DLD1 (cell line): ENCODE results near the gene TMEM138.

Experiments
- in situ Hi-C: cut with HindIII; loops from 2 replicates; pipeline ENCODE4 v1.10.0; 2017; ENCODE audit warnings: low sequenced_read_pairs

The TMEM138 gene

DNA sequence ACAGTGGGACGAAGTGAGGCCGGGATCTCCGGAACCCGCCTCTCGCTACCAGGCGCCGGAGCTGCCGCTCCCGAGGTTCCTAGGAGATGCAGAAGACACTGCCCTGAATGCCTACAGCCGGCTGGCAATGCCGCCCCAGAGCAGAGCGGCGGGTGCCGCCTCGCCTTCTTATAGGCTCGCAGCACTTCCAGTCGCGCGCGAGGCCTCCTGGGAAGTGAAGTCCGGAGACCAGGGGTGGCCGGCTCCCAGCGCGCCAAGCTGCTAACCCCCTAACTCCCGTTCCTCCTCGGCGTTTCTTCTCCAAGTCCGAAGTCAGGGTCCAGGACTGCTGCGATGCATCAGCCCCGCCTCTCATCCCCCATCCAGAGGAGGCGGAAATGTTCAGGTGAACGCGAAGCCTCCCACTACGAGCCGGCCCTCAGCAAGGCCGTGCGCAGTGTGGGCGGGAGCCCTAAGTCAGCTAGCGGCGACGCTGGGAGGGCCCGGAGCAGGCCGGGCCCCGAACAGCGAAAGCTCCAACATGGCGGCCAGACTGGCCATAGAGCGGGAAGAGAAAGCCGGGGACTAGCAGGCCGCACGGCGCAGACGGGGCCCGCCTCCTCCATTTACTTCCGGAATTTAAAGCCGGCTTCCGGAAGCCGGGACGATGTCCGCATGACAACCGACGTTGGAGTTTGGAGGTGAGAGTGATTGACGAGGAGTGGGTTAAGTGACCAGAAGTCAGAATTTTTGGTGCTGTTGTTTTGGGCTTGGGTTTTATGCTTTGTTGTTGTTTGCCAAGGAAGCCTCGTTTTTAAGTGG is at the start of gene TMEM138, which contains the start of gene CYB561A3:
TMEM138 (plus strand) TSS at position 634 of the 801 bp plus-strand sequence. CDS start 2,017 bp downstream, outside the sequence.
CYB561A3 (minus strand) TSS at position 142 of the 801 bp plus-strand sequence. CDS start 5,169 bp downstream, outside the sequence.
- in situ Hi-C loops, result no loop called here

DNA sequence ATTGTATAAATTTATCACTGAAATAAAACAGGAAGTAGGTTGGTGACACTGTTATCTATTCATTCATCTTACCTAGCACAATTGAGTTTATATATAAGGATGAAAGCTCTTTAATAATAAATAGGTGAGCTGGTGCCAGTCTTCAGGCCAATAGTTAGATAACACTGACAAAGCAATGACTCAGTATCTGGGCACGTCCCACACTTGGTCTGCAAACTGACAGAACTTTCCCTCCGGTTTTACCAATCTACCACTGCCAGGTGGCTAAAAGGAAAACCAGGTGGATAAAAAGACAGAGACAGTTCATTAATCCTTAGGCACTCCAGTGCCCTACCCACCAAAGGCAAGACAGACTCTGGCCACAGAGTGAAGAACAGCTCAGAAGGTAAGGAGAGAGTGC is 46.9 kb upstream of the TMEM138 start:
- in situ Hi-C loops, result no loop called here

DNA sequence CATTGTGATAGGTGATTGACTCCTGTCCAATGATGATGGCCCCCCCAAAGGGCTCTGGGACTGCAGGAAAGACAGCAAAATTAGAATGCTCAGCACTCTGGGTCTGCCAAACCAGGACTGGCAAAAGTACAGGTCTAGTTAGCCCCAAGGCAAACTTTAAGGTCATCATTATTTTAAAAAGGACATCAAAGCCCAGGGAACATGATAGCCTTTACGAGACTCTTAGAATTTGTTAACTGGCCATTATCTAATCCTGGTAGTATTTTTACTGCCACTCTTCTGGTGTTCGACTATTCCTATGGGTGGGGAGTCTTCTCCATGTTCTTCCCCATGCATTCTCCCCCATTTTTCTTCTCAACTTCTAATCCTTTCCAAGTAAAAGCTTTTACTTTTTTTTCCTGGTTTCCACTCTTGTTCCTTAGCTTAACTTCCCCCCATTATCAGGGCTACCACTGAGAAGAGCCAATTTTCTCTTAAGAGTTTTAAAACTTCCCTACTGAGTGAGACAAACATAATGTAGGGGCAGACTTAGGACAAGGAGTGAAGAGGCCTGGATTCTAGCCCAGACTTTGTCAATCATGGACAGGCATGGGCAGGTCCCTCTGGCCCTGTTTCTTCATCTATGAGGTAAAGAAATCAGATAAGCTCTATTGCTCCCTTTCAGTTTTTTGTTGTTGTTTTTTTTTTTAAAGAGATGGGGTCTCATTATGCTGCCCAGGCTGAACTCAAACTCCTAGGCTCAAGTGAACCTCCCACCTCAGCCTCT is 36.3 kb upstream of the TMEM138 start:
- in situ Hi-C loops, result no loop called here

DNA sequence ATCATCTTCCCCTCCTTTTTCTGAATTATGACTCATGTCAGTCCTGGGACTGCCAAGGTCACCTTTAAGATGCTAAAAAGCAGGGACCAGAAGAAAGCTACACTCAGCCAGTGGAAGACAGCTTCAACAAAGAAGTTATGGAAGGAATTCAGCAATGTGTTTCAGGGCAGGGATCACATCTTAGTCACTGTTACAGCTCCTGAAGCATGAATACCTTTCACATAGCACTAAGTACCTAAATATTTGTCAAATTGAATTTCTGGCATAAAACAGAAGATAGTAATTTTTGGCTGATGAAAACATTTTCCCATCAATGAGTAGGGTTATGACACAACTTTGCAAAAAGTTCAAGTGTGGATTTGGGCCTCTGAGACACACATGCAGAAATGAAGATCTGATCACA is 34.5 kb upstream of the TMEM138 start:
- in situ Hi-C loops, result no loop called here

DNA sequence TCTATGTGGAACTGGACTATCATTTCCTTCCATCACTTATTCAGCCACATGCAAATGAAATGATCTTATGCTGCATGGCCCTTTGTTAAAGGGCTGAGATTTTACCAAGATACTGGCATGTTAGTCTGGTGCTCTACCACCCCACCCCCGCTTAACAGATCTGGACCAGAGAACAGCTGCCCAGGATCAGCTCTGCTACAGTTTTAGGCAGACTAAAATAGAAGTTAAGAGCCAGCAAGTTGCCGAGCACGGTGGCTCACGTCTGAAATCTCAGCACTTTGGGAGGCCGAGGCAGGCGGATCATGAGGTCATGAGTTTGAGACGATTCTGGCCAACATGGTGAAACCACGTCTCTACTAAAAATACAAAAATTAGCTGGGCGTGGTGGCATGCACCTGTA is 33.8 kb upstream of the TMEM138 start:
- in situ Hi-C loops, result no loop called here

DNA sequence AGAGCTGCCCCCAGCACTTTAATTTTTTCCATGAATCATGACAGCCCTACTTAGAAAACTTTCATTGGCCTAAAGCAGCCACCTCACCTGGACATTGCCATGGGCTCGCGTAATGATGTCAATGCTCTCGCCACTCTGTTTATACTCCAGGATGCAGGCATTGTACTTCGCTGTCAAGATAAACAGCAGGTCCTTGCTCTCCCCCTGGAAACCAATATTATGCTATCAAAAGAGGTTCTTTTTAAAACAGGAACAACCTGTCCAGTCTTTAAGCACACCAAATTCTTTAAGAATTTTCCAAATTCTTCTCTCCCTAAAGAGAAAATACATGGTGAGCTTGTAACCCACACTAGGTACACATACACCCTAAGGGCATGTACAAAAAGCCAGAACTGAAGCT is 32.3 kb upstream of the TMEM138 start:
- in situ Hi-C loops, result no loop called here

DNA sequence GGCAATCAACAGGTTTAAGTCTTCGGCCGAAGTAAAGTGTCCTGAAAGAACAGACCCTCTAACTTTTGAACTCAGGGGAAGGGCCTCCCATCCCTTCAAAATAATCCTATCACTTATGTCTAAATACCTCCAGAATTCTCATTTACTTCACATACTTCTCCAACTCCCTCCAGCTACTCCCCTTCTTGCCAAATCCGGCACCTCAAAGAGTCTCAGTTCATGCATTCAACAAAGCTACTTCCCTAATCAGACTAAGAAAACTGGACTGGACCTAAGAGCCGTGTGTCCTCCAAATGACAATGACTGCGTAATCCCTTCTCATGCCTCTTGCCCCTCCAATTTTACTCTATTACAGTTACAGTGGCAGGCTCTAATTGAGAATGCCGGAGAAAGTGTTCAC is 30.5 kb upstream of the TMEM138 start:
- in situ Hi-C loops, result no loop called here

DNA sequence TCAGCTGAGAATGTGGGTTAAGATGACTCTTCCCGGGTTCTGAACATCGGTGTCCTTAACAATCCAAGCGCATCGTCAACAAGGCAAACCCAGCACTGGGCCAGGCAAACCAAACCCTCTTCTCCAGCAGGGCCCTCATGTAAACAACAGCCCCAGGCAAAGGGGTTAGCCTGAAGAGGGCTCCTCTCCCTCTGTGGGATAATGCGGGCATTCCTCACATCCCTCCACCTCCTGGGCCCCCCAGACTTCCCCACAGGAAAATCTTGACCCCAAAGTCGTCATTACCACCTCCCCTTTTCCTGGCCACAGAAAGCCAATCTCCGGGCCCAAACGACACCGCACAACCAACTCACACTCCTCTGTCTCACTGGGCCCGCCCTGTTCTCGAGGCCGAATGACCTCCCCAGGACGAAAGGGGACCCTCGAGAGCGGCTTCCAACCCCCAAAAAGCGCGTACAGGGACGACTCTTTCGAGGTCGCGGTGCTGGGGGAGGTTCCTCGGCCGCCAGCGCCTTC is 29.8 kb upstream of the TMEM138 start:
- in situ Hi-C loops, result no loop called here

DNA sequence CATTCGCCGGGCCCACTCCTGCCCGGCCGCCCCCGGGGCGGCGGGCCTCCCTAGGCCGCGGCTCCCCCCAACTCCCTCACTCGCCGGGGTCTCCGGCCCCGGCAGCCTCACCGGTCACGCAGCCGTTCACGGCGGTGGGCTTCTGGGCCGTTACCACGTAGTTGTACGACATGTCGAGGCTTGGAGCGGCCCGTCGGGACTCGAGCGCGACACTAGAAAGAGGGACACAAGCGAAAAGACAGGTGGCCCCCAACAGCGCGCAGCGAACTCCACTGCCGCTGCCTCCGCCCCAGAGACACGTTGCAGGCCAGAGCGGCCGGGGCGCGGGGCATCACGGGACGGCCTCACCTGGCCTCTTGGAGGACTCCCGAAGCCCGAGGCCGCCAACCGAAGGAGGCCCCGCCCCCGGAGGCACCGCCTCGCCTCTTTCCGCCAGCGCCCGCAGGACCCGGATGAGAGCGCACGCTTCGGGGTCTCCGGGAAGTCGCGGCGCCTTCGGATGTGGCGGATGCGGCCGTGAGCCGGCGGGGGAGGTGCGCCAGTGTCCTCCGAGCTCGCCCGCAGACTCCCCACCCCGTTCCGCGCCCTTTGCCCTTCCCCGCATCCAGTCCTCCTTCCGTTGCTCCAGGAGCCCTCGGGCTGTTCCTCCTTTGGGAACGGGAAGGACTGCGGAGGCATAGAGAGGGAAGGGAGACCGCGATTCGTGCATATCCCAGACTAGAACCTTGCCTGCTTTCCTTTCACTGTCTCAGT is 29.2 kb upstream of the TMEM138 start, which contains the start of the genes DDB1 and TKFC:
DDB1 (minus strand) TSS at position 309 of the 753 bp plus-strand sequence; CDS start at position 172, 137 bp downstream.
TKFC (plus strand) TSS at position 432 of the 753 bp plus-strand sequence. CDS start 1,501 bp downstream, outside the sequence.
- in situ Hi-C loops, result no loop called here

DNA sequence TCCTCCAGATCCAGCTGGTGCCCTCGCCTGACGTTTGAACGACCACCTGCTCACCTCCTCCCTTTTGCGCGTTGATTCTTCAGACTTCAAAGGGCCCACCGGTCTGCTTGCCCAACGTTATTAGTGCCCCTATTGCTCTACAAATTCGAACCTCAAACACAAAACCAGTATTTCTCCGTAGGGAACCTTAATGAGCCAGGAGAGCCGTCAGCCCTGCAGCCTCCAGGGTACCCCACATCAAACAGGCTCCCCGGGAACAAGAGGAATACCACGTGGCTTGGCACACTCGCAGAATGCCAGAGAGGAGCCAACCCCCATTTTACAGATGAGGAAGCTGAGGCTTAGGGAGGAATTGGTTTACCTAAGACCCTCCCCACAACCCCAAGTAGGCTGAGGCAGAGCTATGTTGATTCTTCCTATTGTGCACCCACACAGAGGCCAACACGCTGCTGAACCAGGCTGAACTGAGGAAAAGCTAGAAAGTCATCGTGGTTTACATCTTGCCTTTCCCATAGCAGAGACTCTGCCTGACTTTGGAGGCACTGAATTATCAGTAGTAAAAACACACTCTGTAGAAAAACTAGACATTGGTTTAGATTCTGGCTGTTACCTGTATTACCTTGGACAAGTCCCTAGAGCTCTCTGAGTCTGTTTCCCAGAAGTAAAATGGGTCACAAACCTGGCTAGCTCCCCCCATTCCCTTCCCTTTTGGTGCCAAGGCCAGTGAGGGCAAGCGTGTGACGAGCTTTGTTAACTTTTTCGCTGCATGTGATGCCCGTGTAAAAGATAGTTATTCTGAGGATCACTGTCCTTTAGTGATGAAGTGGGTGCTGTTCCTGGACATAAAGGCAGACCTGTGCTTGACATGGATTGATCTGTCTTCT is 28.4 kb upstream of the TMEM138 start:
- in situ Hi-C loops, result no loop called here

DNA sequence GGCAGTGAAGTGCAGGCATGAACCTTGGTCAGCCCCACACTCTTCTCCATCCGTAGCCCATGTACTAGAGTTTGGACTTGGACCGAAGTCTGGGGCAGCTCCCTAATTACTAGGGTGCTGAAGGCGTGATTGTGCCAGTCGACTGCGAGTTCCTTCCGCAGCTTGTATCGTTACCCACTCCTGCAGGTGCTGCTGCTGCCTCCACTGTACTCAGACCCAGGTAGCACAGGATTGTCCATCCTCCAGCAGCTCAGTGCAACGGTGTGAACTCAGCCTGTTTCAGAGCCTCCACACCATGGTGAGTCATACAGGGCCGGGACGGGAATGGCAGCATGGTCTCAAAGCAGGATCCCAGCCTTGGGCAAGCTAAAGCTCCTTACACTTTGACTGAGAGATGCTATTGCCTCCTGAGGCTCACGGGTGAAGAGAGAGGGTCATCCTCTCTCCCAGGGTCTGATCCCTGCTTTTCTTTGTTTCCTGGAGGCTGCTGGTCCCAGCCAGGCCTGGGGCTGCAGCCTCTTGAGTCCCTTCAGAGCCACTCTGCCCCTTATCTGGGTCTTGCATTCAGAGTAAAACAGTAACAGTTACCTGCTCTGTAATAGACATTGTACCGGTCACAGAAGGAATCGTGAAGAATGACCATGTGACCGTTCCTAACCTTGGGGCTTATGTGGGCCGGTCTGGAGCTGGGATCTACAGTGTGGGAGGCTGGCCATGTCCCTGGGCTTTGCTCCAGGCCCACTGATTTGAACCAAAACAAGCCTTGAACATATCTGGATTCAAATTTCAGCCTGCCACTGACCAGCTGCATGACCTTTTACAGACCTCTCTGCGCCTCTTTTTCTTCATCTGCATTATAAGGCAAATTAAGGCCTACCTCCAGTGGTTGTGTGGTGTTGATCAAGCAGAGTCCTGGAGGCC is 27.5 kb upstream of the TMEM138 start:
- in situ Hi-C loops, result no loop called here

DNA sequence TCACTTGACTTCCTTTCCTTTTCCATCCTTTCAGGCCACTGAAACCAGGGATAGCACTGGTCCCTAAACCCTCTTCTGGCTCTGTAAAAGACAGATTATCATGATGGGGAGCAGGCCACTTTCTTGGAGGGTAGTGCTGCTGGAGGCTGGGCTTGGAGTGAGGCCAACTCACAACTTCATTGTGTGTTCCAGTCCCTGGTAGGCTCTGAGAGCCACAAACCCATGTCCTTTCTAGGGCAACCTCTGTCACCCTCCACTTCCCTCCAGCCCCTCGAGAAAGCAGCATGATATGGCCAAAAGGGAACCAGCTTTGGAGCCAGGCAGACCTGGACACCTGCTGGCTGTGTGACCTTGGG is 26.8 kb upstream of the TMEM138 start:
- in situ Hi-C loops, result no loop called here

DNA sequence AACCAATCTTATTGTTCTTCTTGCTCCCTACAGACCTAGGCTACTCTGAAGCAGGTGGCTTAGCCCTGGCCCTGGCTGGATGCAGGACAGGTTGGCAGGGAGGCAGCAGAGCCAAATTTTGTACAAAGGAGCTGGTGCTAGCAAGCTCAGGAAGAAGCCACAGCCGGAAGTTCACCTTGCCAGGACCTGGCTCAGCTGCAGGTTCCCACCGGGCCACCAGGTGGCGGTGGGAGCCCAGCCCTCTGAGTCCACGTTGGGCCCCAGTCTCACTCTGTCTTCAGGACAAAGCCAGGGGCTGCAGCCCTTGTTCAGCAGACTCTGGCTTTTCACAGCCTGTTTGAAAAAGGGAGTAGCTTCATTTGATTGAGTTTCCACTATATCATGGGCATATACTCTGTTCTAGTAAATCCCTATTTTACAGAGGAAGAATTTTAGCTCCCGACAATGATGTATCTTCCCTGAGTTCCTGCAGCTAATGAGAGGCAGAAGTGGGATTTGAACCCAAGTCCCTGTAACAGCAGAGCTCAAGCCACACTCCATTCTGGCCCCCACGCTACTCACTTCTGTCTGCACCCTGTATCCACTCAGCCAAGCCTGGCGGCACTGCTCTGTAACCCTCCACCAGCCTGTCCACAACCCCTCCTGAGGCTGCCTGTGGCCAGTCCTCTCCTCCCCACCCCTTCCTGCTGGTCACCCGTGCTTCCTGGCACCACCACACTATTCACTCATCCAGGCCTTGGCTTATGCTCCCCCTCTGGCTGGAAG is 25.8 kb upstream of the TMEM138 start:
- in situ Hi-C loops, result no loop called here

DNA sequence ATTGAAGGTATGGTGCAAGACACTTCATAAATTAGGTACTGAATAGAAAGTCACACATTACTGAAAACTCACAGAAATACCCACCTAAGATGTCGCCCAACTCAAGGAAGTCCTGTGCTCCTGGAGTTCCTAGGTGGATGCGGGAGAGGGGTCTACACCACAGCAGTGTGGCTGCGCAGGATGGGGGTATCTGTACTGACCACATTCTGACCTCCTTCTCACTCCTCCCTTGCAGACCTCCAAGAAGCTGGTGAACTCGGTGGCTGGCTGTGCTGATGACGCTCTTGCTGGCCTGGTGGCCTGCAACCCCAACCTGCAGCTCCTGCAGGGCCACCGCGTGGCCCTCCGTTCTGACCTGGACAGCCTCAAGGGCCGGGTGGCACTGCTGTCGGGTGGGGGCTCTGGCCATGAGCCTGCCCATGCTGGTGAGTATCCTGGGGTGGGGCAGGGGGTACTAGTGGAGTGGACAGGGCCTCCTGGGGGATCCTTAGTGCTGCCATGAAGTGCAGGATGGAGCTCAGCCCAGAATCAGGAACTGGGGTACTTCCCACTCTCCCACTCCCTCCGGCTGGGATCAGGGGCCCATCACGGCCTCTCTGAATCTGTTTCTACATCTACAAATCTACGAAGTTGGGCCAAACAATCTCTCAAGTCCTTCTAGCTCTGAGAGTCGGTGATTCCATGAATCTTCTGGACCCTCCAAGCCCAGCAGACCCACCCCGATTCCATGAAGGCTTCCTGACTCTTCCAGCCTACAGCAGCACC is 24.3 kb upstream of the TMEM138 start:
- in situ Hi-C loops, result no loop called here

DNA sequence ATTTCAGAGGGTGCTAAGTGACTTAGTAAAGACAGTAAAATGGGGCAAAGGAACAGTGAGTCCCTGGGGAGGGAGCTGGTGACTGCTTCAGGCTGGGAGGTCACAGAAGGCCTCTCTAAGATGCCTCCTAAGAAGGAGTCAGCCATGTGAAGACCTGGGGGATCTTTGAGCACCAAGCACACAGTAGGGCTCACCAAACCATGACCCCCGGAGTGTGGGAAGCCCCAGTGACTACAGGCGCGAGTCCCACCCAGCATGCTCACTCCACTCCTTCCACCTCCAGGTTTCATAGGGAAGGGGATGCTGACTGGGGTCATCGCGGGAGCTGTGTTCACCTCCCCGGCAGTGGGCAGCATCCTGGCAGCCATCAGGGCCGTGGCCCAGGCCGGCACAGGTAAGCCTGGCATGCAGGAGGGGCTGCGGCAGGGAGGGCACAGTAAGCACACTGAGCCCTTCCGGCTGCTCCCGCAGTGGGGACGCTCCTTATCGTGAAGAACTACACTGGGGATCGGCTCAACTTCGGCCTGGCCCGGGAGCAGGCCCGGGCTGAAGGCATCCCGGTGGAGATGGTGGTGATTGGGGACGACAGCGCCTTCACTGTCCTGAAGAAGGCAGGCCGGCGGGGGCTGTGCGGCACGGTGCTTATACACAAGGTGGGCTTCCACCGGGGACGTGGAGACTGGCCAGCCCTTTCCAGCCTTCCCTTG is 23.2 kb upstream of the TMEM138 start:
- in situ Hi-C loops, result no loop called here

DNA sequence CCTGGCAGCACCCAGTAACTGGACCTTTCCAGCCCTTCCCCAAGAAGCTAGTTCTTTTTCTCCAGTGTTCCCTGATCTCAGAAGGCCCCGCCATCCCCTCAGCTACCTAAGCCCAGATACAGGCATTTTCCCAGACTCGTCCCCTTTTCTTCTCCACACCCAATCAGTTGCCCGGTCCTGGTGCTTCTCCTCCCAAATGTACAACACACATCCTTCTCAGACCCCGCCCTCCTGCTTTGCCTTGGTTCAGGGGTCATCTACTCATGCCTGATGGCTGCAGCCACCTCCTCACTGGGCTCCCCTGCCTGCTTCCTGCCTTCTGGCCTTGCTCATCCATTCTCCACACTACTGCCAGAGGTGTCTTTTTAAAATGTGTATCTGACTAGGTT is 22.7 kb upstream of the TMEM138 start:
- in situ Hi-C loops, result no loop called here

DNA sequence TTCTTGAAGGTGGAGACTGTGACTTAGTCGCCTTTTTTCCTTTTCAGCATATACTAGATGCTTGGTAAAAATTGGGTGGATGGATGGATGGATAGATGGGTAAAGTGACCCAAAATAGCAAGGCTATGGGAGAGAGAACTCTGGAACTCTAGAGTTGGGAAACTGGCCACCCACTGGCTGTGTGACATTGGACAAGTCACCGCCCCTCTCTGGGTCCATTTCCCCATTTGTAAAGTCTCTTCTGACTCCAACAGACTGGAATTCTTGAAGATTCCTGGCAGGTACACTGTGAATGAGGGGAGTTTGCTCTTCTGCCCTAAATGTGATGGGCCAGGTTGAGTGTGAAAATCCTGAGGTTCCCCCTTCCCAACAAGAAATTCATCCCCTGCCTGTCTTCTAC is 21.2 kb upstream of the TMEM138 start:
- in situ Hi-C loops, result no loop called here
